K562 (cell line): ENCODE data around the gene INCA1. TPM values are rescaled to one million over a fixed set of nuclear protein-coding genes. Genes with fewer than 3 reads are reported as not detected.
A peak's percentile ranks its signal among the peaks of the same experiment; 100 is the strongest.

Experiments
- AFF4 ChIP-seq: sonication (generic); formaldehyde crosslinking; IDR thresholded peaks from 2 replicates; pipeline ENCODE4 v1.8.0; 2023; ENCODE audit warnings: mild to moderate bottlenecking, missing genetic modification reagents
- CGGBP1 ChIP-seq: fragments of 250-450 bp; sonication (Bioruptor Pico); IDR thresholded peaks from 2 replicates; pipeline ENCODE4 v1.9.0; 2021; ENCODE audit warnings: mild to moderate bottlenecking
- EP400 ChIP-seq: fragments of 450-650 bp; IDR thresholded peaks from 2 replicates; pipeline ENCODE4 v1.6.1; 2017; ENCODE audit warnings: antibody characterized with exemption, mild to moderate bottlenecking, moderate library complexity
- ETV1 ChIP-seq: fragments of 450-650 bp; conservative IDR thresholded peaks from 2 replicates; pipeline ENCODE4 v1.6.1; 2016; ENCODE audit warnings: missing genetic modification characterization, control low read depth, low read depth, missing compliant biosample characterization
- GATAD2A ChIP-seq: fragments of 450-650 bp; IDR thresholded peaks from 2 replicates; pipeline ENCODE4 v1.6.1; 2017
- MAX ChIP-seq: sonication (generic); formaldehyde crosslinking; IDR thresholded peaks from 2 replicates; pipeline ENCODE4 v1.9.0; 2022; ENCODE audit warnings: mild to moderate bottlenecking, missing genetic modification reagents
- MCM2 ChIP-seq: fragments of 450-650 bp; IDR thresholded peaks from 2 replicates; pipeline ENCODE4 v1.6.1; 2017; ENCODE audit warnings: low read depth, mild to moderate bottlenecking
- MYNN ChIP-seq, 2 experiments: sonication (generic); formaldehyde crosslinking in 1 of 2; IDR thresholded peaks; 2 replicates each; pipeline versions ENCODE4 v1.5.0 to v1.6.1; 2016 to 2020; ENCODE audit warnings: antibody characterized with exemption in 1 of 2, missing genetic modification reagents in 1 of 2
- NFYB ChIP-seq: IDR thresholded peaks from 2 replicates; pipeline ENCODE4 v1.6.1; 2011; ENCODE audit warnings: mild to moderate bottlenecking, moderate library complexity; ENCODE audit not compliant: insufficient read length; ENCODE audit errors: extremely low read depth
- PPARD ChIP-seq: fragments of 250-450 bp; sonication (Bioruptor Pico); IDR thresholded peaks from 2 replicates; pipeline ENCODE4 v1.8.0; 2022; ENCODE audit warnings: inconsistent platforms, mild to moderate bottlenecking, moderate library complexity
- RAD51 ChIP-seq: fragments of 450-650 bp; IDR thresholded peaks from 2 replicates; pipeline ENCODE4 v1.7.1; 2016; ENCODE audit warnings: low read depth, mild to moderate bottlenecking, borderline replicate concordance
- RBM22 ChIP-seq: fragments of 200-400 bp; formaldehyde crosslinking; IDR thresholded peaks from 2 replicates; pipeline ENCODE4 v1.6.1; 2018; ENCODE audit warnings: low read length, low read depth; ENCODE audit not compliant: poor library complexity, severe bottlenecking
- RHOXF2B ChIP-seq: fragments of 250-450 bp; sonication (Bioruptor Pico); conservative IDR thresholded peaks from 2 replicates; pipeline ENCODE4 v1.5.1; 2021
- SAFB2 ChIP-seq: fragments of 200-400 bp; formaldehyde crosslinking; IDR thresholded peaks from 2 replicates; pipeline ENCODE4 v1.6.1; 2018; ENCODE audit warnings: borderline replicate concordance, low read length, low read depth, moderate library complexity; ENCODE audit not compliant: severe bottlenecking
- SAP30 ChIP-seq: fragments of 200-600 bp; sonication (generic); IDR thresholded peaks from 2 replicates; pipeline ENCODE4 v1.6.1; 2012; ENCODE audit warnings: borderline replicate concordance, low read depth, mild to moderate bottlenecking, moderate library complexity, low read length, control low read depth, inconsistent platforms; ENCODE audit not compliant: insufficient read depth, poor library complexity, severe bottlenecking
- THRB ChIP-seq: fragments of 450-650 bp; formaldehyde crosslinking; conservative IDR thresholded peaks from 2 replicates; pipeline ENCODE4 v1.4.0; 2022; ENCODE audit warnings: mild to moderate bottlenecking, missing genetic modification characterization
- TRIM24 ChIP-seq, 2 experiments: fragments of 450-650 bp; IDR thresholded peaks; 2 replicates each; pipeline ENCODE4 v1.6.1; 2016
- ZBTB43 ChIP-seq: sonication (generic); formaldehyde crosslinking; IDR thresholded peaks from 2 replicates; pipeline ENCODE4 v1.8.0; 2023; ENCODE audit warnings: mild to moderate bottlenecking, missing genetic modification reagents
- ZFPM2 ChIP-seq: fragments of 250-450 bp; sonication (Bioruptor Pico); IDR thresholded peaks from 2 replicates; pipeline ENCODE4 v1.5.1; 2022; ENCODE audit warnings: mild to moderate bottlenecking
- ZNF586 ChIP-seq: fragments of 450-650 bp; formaldehyde crosslinking; conservative IDR thresholded peaks from 2 replicates; pipeline ENCODE4 v1.4.0; 2020; ENCODE audit warnings: mild to moderate bottlenecking, moderate library complexity
- polyA plus RNA-seq, 8 experiments: library from polyadenylated mRNA; depleted of rRNA in 4 of 8; stranded (reverse) in 5 of 8; unstranded in 3 of 8; fragments of >200 nt; fragmentation: Nextera tagmentation in 2 of 8; fragmentation: Illumina TruSeq in 1 of 8; extraction: Ambion mirVana in 2 of 8; extraction: Trizol in 1 of 8; gene quantifications; 2 replicates each; pipeline versions ENCODE4 v1.2.1 to v1.2.3, GENCODE V29; 2011 to 2014; ENCODE audit warnings: inconsistent platforms in 1 of 8, missing spikeins in 1 of 8
- total RNA-seq, 7 experiments: library from RNA; depleted of rRNA in 6 of 7; stranded (reverse); fragments of >200 nt in 6 of 7; fragmentation: Illumina TruSeq in 2 of 7; extraction: Trizol in 2 of 7; gene quantifications; 2 replicates each; pipeline versions ENCODE4 v1.2.1 to v1.2.3, GENCODE V29; 2011 to 2021; ENCODE audit warnings: low replicate concordance in 1 of 7

INCA1 gene
- total and polyA plus RNA-seq, 9 of the 15 experiments (the other 6 are each of a cell fraction or from before 2014, with no cell fraction given) = 0.08 to 0.50 (median 0.13) TPM; not detected in 4

GRCh38 chr17:4944554-4945175, 52.7 kb downstream of the INCA1 start (continued):
- peak; percentile 84 for TF ChIP-seq THRB (CRISPR knock-in tag)
- TF ChIP-seq MCM2 = no peak
- no peak for TF ChIP-seq SAP30
- no peak for TF ChIP-seq SAFB2
- no peak for TF ChIP-seq ETV1
- TF ChIP-seq MAX (CRISPR knock-in tag) = no peak
- TF ChIP-seq NFYB = no peak
- no peak for TF ChIP-seq GATAD2A
- TF ChIP-seq MYNN (IDR thresholded peaks at IDR 0.05) = 0 out of 2 replicates have a peak, but pooled peaks have one; percentile 63
- TF ChIP-seq MYNN (CRISPR knock-in tag; IDR thresholded peaks at IDR 0.05) = no peak
- peak; percentile 61; the same call in 1 of the 2 replicates for TF ChIP-seq AFF4
- no peak for TF ChIP-seq EP400
- no peak for TF ChIP-seq RHOXF2B
- no peak for TF ChIP-seq PPARD (CRISPR knock-in tag)
- TF ChIP-seq ZNF586 = no peak
- TF ChIP-seq ZBTB43 (CRISPR knock-in tag) = no peak
- TF ChIP-seq RAD51 = no peak
- no peak for TF ChIP-seq CGGBP1 (CRISPR knock-in tag)
- peak; percentile 94 for TF ChIP-seq RBM22
- TF ChIP-seq TRIM24 (IDR thresholded peaks at IDR 0.05) = peak in 1 of 2 experiments; percentile 25; a peak in 1 of 4 replicates
- TF ChIP-seq ZFPM2 (CRISPR knock-in tag) = no peak
